IPS-18a (cell line): ENCODE data around the gene NUTF2.

ENCODE experiments used
- H3K27ac ChIP-seq: one replicate; pipeline ENCODE4 v1.5.1; 2013; ENCODE audit warnings: low read length
- H3K27me3 ChIP-seq: one replicate; pipeline ENCODE4 v1.6.1; 2013; ENCODE audit warnings: mild to moderate bottlenecking, low read length; ENCODE audit not compliant: control insufficient read depth, insufficient read depth
- H3K36me3 ChIP-seq: one replicate; pipeline ENCODE4 v1.6.1; 2013; ENCODE audit warnings: low read depth, low read length; ENCODE audit not compliant: control insufficient read depth
- H3K4me1 ChIP-seq: one replicate; pipeline ENCODE4 v1.6.1; 2013; ENCODE audit warnings: low read depth, low read length; ENCODE audit not compliant: control insufficient read depth
- H3K4me3 ChIP-seq: one replicate; pipeline ENCODE4 v1.5.1; 2013; ENCODE audit warnings: low read length
- H3K9ac ChIP-seq: one replicate; pipeline ENCODE4 v1.6.1; 2013; ENCODE audit warnings: mild to moderate bottlenecking, low read length, moderate library complexity
- H3K9me3 ChIP-seq: one replicate; pipeline ENCODE4 v1.6.1; 2013; ENCODE audit warnings: low read depth, low read length; ENCODE audit not compliant: control insufficient read depth

Gene NUTF2

DNA sequence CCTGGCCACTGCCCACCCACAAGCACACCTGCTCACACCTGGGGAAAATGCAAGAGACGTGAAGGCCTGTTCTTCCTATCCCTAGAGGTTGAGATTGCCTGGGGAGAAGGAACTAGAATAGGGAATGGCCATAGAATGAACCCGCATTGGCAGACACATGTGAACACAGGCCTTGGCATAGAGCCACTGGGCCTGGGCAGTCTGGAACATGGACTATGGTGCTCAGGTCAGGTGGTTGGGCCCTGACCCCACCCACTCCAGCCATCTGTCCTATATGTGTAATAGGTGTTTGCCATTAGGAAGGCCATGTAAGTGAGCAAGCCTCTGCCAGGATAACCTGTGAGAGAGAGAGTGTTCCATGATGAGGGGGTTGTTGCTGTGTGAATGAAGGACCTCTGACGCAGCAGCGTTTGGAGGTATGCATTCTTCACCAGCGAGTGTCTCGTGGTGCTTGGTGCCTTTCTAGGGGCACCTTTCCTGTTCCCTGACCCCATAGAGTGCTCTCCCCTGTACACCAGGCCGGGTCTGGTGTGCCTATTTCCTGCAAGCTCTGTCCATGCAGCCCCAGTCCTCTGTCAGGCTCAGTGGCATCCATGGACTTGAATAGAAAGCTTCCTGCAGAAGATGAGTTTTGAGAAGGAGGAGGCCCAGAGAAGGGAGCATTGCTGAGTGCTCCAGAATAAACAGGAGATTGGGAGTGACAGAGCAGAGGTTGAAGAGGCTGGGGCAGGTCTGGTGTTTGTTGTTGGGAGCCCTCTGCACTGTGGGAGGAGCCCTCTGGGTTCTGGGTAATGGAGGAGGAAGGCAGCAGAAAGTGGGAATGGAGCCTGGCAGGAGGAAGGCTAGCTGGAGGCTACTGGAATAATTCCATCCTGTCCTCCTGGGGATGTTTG, 69.3 kb downstream of the NUTF2 start:
- no peaks in the 10 kb centered on the region for H3K9me3 ChIP-seq
- no peak overlapping the region for H3K9ac ChIP-seq
- no peak overlapping the region for H3K27ac ChIP-seq
- H3K4me3 ChIP-seq: no peak overlapping the region
- no peaks in the 10 kb centered on the region for H3K27me3 ChIP-seq
- H3K36me3 ChIP-seq: peaks cover 4% of the 10 kb centered on the region
- H3K4me1 ChIP-seq: peaks cover 5% of the 10 kb centered on the region

DNA sequence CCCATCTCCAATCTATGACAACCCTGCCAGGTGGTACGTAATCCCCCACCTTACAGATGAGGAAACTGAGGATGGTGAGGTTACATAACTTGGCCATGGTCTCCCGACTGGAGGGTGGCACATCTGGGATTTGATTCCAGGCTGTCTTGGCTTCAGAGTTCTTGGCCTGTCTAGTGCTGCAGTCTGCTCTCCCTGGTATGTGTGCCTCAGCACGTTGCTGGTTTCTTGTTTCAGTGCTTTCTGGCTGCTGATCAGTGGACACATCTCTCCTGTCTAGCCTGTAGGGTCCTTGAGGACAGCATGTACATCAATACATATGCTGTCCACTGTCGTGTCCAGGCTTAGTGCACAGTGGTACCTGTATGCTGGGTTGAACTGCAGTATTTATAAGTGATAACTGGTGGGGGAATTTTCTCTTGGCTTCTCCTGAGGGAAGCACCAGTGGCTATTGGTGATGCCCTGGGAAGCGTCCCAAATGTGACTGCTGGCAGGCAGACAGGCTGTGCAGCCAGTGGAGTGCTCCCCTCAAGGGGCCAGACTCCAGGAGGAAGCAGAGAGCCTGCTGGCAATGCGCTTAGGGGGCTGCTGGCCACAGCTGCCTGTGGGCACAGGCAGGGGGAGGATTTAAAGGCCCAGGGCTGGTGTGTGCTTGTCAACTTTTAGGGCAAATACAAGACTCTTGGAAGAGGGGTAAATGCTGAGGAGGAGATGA, 70.6 kb downstream of the NUTF2 start:
- H3K4me1 ChIP-seq: peaks cover 5% of the 10 kb centered on the region
- no peaks in the 10 kb centered on the region for H3K27me3 ChIP-seq
- no peak overlapping the region for H3K9ac ChIP-seq
- no peak overlapping the region for H3K4me3 ChIP-seq
- H3K36me3 ChIP-seq: no peaks in the 10 kb centered on the region
- H3K27ac ChIP-seq: no peak overlapping the region
- H3K9me3 ChIP-seq: no peaks in the 10 kb centered on the region

GRCh38 chr16:67917852-67918236, 71.1 kb downstream of the NUTF2 start:
- no peaks in the 10 kb centered on the region for H3K27me3 ChIP-seq
- H3K4me3 ChIP-seq: no peak overlapping the region
- no peaks in the 10 kb centered on the region for H3K9me3 ChIP-seq
- no peaks in the 10 kb centered on the region for H3K36me3 ChIP-seq
- H3K9ac ChIP-seq: no peak overlapping the region
- no peak overlapping the region for H3K27ac ChIP-seq
- peaks cover 5% of the 10 kb centered on the region for H3K4me1 ChIP-seq

- Histone ChIP-seq H3K9me3 (no peaks in the 10 kb centered on the region), H3K36me3 (no peaks in the 10 kb centered on the region), H3K9ac (no peak overlapping the region), H3K4me3 (no peak overlapping the region), H3K27ac (no peak overlapping the region), H3K27me3 (no peaks in the 10 kb centered on the region), H3K4me1 (peaks cover 5% of the 10 kb centered on the region)
Measured at GRCh38 chr16:67919622-67920221, 73.0 kb downstream of the NUTF2 start.
